ENCODE data around the gene SYTL2. TPM values are rescaled to one million over a fixed set of nuclear protein-coding genes. Genes with fewer than 3 reads are reported as not detected.

The SYTL2 gene
- total and polyA plus RNA-seq, 2 donors (not counting 1 experiment from before 2014, with no cell fraction given) = 165 to 387 TPM

- peak overlapping the region; percentile 99 for H3K9ac ChIP-seq (ENCODE audit: insufficient read depth, low read length)
- H3K4me3 ChIP-seq (replicated peaks in 1 of 4; ENCODE audit: control extremely low read depth in 1 of 4, insufficient read depth in 1 of 4, low read depth in 3 of 4, low read length in 4 of 4) = peak overlapping the region; percentile 62 to 96 (median 92)
- H3K27ac ChIP-seq (ENCODE audit: insufficient read depth, low read length) = peak overlapping the region; percentile 97
- peaks cover 2% of the 10 kb centered on the region for H3K36me3 ChIP-seq (ENCODE audit: control insufficient read depth, insufficient read depth, low read length)
- H3K79me2 ChIP-seq (ENCODE audit: control insufficient read depth, insufficient read depth, low read length) = peaks cover 61% of the 10 kb centered on the region
- peak overlapping the region; percentile 76 for H3K4me2 ChIP-seq (ENCODE audit: extremely low read depth, insufficient read depth, low read length)
- H3K27me3 ChIP-seq (ENCODE audit: control insufficient read depth, insufficient read depth, low read length) = no peaks in the 10 kb centered on the region
- peaks cover 6% of the 10 kb centered on the region for H4K20me1 ChIP-seq (ENCODE audit: control insufficient read depth, extremely low read depth, insufficient read depth, low read length)
- H3K4me1 ChIP-seq (ENCODE audit: control insufficient read depth, extremely low read depth, insufficient read depth, low read length) = peaks cover 6% of the 10 kb centered on the region
- peak; percentile 10 to 11 for DNase-seq (ENCODE audit: low read depth in 2 of 2)
- no peaks in the 10 kb centered on the region for H3K9me3 ChIP-seq (ENCODE audit: control insufficient read depth, insufficient read depth, low read depth, low read length)
- no peak overlapping the region for H2AFZ ChIP-seq (ENCODE audit: low read length)
- TF ChIP-seq EZH2 (IDR thresholded peaks at IDR 0.05; ENCODE audit: low read length, missing control alignments) (no peak), CTCF (conservative IDR thresholded peaks at IDR 0.05 in 1 of 2, IDR thresholded peaks at IDR 0.05 in 1 of 2; ENCODE audit: low read depth in 1 of 2, low read length in 2 of 2) (no peak)
These were observed 147.7 kb downstream of the SYTL2 start for GRCh38 chr11:85663080-85663752.

- peak overlapping the region; percentile 11 for H3K9ac ChIP-seq (ENCODE audit: insufficient read depth, low read length)
- H3K36me3 ChIP-seq (ENCODE audit: control insufficient read depth, insufficient read depth, low read length) = peaks cover 2% of the 10 kb centered on the region
- no peak for TF ChIP-seq EZH2 (IDR thresholded peaks at IDR 0.05; ENCODE audit: low read length, missing control alignments)
- no peak for TF ChIP-seq CTCF (conservative IDR thresholded peaks at IDR 0.05 in 1 of 2, IDR thresholded peaks at IDR 0.05 in 1 of 2; ENCODE audit: low read depth in 1 of 2, low read length in 2 of 2)
- H3K27me3 ChIP-seq (ENCODE audit: control insufficient read depth, insufficient read depth, low read length) = no peaks in the 10 kb centered on the region
- H3K4me1 ChIP-seq (ENCODE audit: control insufficient read depth, extremely low read depth, insufficient read depth, low read length) = peaks cover 6% of the 10 kb centered on the region
- H4K20me1 ChIP-seq (ENCODE audit: control insufficient read depth, extremely low read depth, insufficient read depth, low read length) = peaks cover 6% of the 10 kb centered on the region
- DNase-seq (ENCODE audit: low read depth in 2 of 2) = peak in 1 of 2 donors; percentile 38
- H3K4me2 ChIP-seq (ENCODE audit: extremely low read depth, insufficient read depth, low read length) = peak overlapping the region; percentile 76
- H3K4me3 ChIP-seq (replicated peaks in 1 of 4; ENCODE audit: control extremely low read depth in 1 of 4, insufficient read depth in 1 of 4, low read depth in 3 of 4, low read length in 4 of 4) = peak overlapping the region; percentile 62 to 96 (median 92)
- H3K79me2 ChIP-seq (ENCODE audit: control insufficient read depth, insufficient read depth, low read length) = peaks cover 70% of the 10 kb centered on the region
- H2AFZ ChIP-seq (ENCODE audit: low read length) = no peak overlapping the region
- H3K9me3 ChIP-seq (ENCODE audit: control insufficient read depth, insufficient read depth, low read depth, low read length) = no peaks in the 10 kb centered on the region
- no peak overlapping the region for H3K27ac ChIP-seq (ENCODE audit: insufficient read depth, low read length)
These were observed 148.8 kb downstream of the SYTL2 start for GRCh38 chr11:85661972-85662664.

GRCh38 chr11:85658180-85658579, 152.8 kb downstream of the SYTL2 start:
- DNase-seq (ENCODE audit: low read depth in 2 of 2) = no peak
- Histone ChIP-seq H4K20me1 (ENCODE audit: control insufficient read depth, extremely low read depth, insufficient read depth, low read length) (peaks cover 2% of the 10 kb centered on the region), H3K9ac (ENCODE audit: insufficient read depth, low read length) (no peak overlapping the region), H3K27ac (ENCODE audit: insufficient read depth, low read length) (no peak overlapping the region), H3K9me3 (ENCODE audit: control insufficient read depth, insufficient read depth, low read depth, low read length) (no peaks in the 10 kb centered on the region), H3K79me2 (ENCODE audit: control insufficient read depth, insufficient read depth, low read length) (peaks cover 62% of the 10 kb centered on the region), H3K4me1 (ENCODE audit: control insufficient read depth, extremely low read depth, insufficient read depth, low read length) (peaks cover 6% of the 10 kb centered on the region), H3K27me3 (ENCODE audit: control insufficient read depth, insufficient read depth, low read length) (no peaks in the 10 kb centered on the region), H2AFZ (ENCODE audit: low read length) (no peak overlapping the region), H3K4me3 (replicated peaks in 1 of 4; ENCODE audit: control extremely low read depth in 1 of 4, insufficient read depth in 1 of 4, low read depth in 3 of 4, low read length in 4 of 4) (no peak overlapping the region), H3K4me2 (ENCODE audit: extremely low read depth, insufficient read depth, low read length) (no peak overlapping the region), H3K36me3 (ENCODE audit: control insufficient read depth, insufficient read depth, low read length) (peaks cover 6% of the 10 kb centered on the region)
- TF ChIP-seq EZH2 (IDR thresholded peaks at IDR 0.05; ENCODE audit: low read length, missing control alignments) = no peak
- TF ChIP-seq CTCF (conservative IDR thresholded peaks at IDR 0.05 in 1 of 2, IDR thresholded peaks at IDR 0.05 in 1 of 2; ENCODE audit: low read depth in 1 of 2, low read length in 2 of 2) = no peak
